HG02840 (cell line): Measurements from ENCODE around the gene STPG2.

ENCODE experiments used
- ATAC-seq: cut with Tn5 transposase; IDR thresholded peaks from one replicate; pipeline ENCODE4 v1.9.1; 2021; ENCODE audit warnings: mild to moderate bottlenecking, moderate library complexity, moderate number of reproducible peaks; ENCODE audit not compliant: unreplicated experiment, low FRiP score

The STPG2 gene

GRCh38 chr4:98094118-98094517 is 49.2 kb downstream of the STPG2 start:
- ATAC-seq, result no peak

GRCh38 chr4:98093662-98094061 is 49.6 kb downstream of the STPG2 start:
- ATAC-seq, result no peak

GRCh38 chr4:98092833-98093439 is 50.3 kb downstream of the STPG2 start:
- no peak for ATAC-seq

GRCh38 chr4:98081936-98082335 is 61.3 kb downstream of the STPG2 start:
- ATAC-seq, result no peak

GRCh38 chr4:98068495-98068894 is 74.8 kb downstream of the STPG2 start:
- ATAC-seq, result no peak

- ATAC-seq, result no peak
These were observed 87.3 kb downstream of the STPG2 start for GRCh38 chr4:98055800-98056501.

- no peak for ATAC-seq
These were observed 96.6 kb downstream of the STPG2 start for GRCh38 chr4:98046665-98047064.

- no peak for ATAC-seq
These were observed 113.2 kb downstream of the STPG2 start for GRCh38 chr4:98030059-98030458.

GRCh38 chr4:98027827-98028226 is 115.4 kb downstream of the STPG2 start:
- ATAC-seq, result no peak

GRCh38 chr4:98026362-98026761 is 116.9 kb downstream of the STPG2 start:
- no peak for ATAC-seq

- ATAC-seq, result no peak
These were observed 136.4 kb downstream of the STPG2 start for GRCh38 chr4:98006814-98007412.

- ATAC-seq, result no peak
These were observed 137.2 kb downstream of the STPG2 start for GRCh38 chr4:98006060-98006459.

- no peak for ATAC-seq
These were observed 142.3 kb downstream of the STPG2 start for GRCh38 chr4:98000940-98001339.

GRCh38 chr4:97998203-97998602 is 145.1 kb downstream of the STPG2 start:
- ATAC-seq, result no peak

- no peak for ATAC-seq
These were observed 148.4 kb downstream of the STPG2 start for GRCh38 chr4:97994765-97995465.

- no peak for ATAC-seq
These were observed 152.9 kb downstream of the STPG2 start for GRCh38 chr4:97990409-97990808.

- ATAC-seq, result no peak
These were observed 156.1 kb downstream of the STPG2 start for GRCh38 chr4:97987019-97987648.

GRCh38 chr4:97984545-97985131 is 158.6 kb downstream of the STPG2 start:
- no peak for ATAC-seq

- no peak for ATAC-seq
These were observed 164.3 kb downstream of the STPG2 start for GRCh38 chr4:97978791-97979488.
